NB4 (cell line): ENCODE measurements around the gene NPAT.

ENCODE experiments used
- POLR2A ChIP-seq: IDR thresholded peaks from 2 replicates; pipeline ENCODE4 v1.6.1; 2011; ENCODE audit warnings: mild to moderate bottlenecking; ENCODE audit not compliant: insufficient read length; ENCODE audit errors: extremely low read depth
- TF ChIP-seq, protein P1 (sequence below): IDR thresholded peaks from one replicate; pipeline ENCODE4 v1.5.1; 2012; ENCODE audit warnings: low read depth, low read length

DNA sequence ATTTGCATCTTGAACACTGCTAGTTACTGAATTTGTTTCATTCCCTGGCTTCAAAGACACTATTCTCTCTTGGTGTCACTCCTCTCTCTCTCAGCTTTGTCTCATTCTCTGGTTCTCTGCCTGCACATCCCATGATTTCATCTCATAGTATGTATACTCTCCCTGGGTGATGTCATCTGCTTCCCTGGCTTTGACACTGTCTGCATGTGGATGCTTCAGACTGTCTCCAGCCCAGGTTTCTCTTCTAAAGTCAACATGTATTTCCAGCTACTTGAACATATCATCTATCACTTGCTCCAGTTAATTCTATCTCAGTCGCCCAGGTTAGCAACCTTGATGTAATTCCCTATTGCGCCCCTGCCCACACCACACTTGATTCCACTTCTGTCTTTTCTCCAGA, 110.4 kb downstream of the NPAT start:
- TF ChIP-seq, protein P1, sequence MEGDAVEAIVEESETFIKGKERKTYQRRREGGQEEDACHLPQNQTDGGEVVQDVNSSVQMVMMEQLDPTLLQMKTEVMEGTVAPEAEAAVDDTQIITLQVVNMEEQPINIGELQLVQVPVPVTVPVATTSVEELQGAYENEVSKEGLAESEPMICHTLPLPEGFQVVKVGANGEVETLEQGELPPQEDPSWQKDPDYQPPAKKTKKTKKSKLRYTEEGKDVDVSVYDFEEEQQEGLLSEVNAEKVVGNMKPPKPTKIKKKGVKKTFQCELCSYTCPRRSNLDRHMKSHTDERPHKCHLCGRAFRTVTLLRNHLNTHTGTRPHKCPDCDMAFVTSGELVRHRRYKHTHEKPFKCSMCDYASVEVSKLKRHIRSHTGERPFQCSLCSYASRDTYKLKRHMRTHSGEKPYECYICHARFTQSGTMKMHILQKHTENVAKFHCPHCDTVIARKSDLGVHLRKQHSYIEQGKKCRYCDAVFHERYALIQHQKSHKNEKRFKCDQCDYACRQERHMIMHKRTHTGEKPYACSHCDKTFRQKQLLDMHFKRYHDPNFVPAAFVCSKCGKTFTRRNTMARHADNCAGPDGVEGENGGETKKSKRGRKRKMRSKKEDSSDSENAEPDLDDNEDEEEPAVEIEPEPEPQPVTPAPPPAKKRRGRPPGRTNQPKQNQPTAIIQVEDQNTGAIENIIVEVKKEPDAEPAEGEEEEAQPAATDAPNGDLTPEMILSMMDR, result no peak
- no peak for TF ChIP-seq POLR2A
